ENCODE data around the gene CRY1. TPM values are rescaled to one million over a fixed set of nuclear protein-coding genes. Genes with fewer than 3 reads are reported as not detected.
"Not testable (repeated sequence)": the region's sequence is repeated elsewhere in the genome, so short reads cannot be mapped to it uniquely, and the experiment has no call there.

CRY1 gene
- total RNA-seq, 1 donor from 2014 or later = 17.7 TPM

- DNase-seq (ENCODE audit: low spot score) = no peak
Measured at GRCh38 chr12:107066691-107067090, 26.7 kb downstream of the CRY1 start.

DNA sequence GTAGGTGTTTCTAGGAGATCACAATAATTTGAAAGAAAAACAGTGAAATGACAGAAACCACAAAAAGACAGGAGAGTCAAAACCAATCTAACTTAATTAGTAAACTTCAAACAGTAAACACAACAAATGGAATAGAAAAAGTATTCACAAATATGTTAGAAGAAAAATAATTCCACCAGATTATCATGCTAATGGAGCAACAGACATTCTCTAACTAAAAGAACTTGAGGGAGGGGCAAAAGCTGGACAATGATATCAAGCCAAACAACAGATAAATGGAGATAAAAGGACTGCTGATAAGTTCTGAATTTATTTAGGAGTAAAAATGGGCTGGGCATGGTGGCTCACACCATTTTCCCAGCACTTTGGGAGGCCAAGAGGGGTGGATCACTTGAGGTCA is 28.7 kb downstream of the CRY1 start:
- DNase-seq (ENCODE audit: low spot score) = no peak

GRCh38 chr12:107064243-107064642 is 29.1 kb downstream of the CRY1 start:
- no peak for DNase-seq (ENCODE audit: low spot score)

GRCh38 chr12:107058190-107058589 is 35.2 kb downstream of the CRY1 start:
- no peak for DNase-seq (ENCODE audit: low spot score)

GRCh38 chr12:107057071-107057834 is 36.1 kb downstream of the CRY1 start:
- no peak for DNase-seq (ENCODE audit: low spot score)

GRCh38 chr12:107053709-107054108 is 39.6 kb downstream of the CRY1 start:
- DNase-seq (ENCODE audit: low spot score) = no peak

- no peak for DNase-seq (ENCODE audit: low spot score)
Measured at GRCh38 chr12:107045186-107045585, 48.2 kb downstream of the CRY1 start.

GRCh38 chr12:107042801-107043200 is 50.5 kb downstream of the CRY1 start:
- DNase-seq (ENCODE audit: low spot score) = no peak

- DNase-seq (ENCODE audit: low spot score) = no peak
Measured at GRCh38 chr12:107035733-107036132, 57.6 kb downstream of the CRY1 start.

- DNase-seq (ENCODE audit: low spot score) = no peak
Measured at GRCh38 chr12:107033758-107034739, 59.3 kb downstream of the CRY1 start.

GRCh38 chr12:107032266-107032665 is 61.1 kb downstream of the CRY1 start:
- no peak for DNase-seq (ENCODE audit: low spot score)

GRCh38 chr12:107031061-107031460 is 62.3 kb downstream of the CRY1 start:
- DNase-seq (ENCODE audit: low spot score) = no peak

- no peak for DNase-seq (ENCODE audit: low spot score)
Measured at GRCh38 chr12:107029081-107029480, 64.3 kb downstream of the CRY1 start.

- DNase-seq (ENCODE audit: low spot score) = no peak
Measured at GRCh38 chr12:107027636-107028053, 65.7 kb downstream of the CRY1 start.

DNA sequence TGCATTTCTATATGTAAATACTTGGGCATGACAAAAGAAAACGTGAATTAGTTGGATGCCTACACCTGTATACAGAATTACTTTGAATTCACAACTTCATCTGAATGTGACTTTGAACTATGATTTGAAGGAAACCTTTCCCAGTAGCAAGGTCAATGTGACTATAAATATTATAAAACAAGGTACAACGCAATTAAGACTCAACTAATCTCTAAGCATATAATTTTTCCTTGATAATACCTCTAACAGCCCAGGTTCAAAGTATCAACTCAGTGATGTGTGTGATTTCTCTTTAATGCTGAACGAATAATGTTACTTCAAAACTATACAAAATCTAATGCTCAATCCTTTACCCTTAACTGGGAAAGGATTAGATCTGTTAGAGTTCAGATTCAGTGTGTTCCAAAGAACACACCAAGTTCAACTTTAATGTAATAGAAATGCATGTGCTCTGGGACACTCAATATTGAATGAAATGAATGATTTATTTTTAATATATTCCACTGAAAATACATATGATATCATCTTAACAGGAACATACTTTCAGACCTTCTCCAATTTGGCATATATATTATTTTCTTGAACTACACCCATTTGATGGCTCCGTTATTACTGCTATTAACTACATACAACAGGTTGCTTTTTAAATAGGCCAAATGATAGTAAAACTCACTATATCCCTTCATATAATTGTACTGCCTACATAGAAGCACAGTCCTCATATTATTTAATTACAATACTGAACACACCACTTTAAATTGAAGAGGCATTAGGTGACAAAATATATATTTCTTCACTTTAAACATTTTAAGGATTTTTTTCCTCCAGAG is 66.3 kb downstream of the CRY1 start:
- DNase-seq (ENCODE audit: low spot score) = no peak

DNA sequence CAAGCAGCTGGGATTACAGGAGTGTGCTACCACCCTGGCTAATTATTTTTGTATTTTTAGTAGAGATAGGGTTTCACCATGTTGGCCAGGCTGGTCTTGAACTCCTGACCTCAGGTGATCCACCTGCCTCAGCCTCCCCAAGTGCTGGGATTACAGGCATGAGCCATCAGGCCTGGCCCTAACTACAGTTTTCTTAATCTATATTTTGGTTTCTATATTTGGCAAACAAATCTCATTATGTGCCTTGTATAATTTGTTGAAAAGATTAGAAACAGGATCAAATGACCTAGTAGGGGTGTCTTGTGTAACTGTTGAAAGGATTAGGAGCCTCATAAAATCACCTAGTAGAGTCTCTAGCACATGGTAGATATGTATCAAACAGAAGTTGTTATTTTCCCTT is 67.0 kb downstream of the CRY1 start:
- DNase-seq (ENCODE audit: low spot score) = not testable (repeated sequence)

- DNase-seq (ENCODE audit: low spot score) = no peak
Measured at GRCh38 chr12:107025671-107026070, 67.7 kb downstream of the CRY1 start.

DNA sequence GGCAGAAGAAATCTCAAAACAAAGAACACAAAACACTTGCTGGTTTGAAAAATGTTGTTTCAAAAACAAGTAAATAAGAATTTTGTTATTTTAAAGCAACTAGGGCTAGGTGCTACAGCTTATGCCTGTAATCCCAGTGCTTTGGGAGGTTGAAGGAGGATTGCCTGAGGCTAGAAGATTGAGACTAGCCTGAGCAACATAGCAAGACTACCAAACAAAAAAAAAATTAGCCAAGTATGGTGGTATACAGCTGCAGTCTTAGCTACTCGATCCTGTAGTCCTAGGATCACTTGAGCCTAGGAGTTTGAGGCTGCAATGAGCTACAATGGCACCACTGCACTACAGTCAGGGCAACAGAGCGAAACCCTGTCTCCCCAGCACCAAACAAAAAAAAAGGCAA is 73.8 kb downstream of the CRY1 start:
- no peak for DNase-seq (ENCODE audit: low spot score)

GRCh38 chr12:107017042-107017441 is 76.3 kb downstream of the CRY1 start:
- DNase-seq (ENCODE audit: low spot score) = no peak

DNA sequence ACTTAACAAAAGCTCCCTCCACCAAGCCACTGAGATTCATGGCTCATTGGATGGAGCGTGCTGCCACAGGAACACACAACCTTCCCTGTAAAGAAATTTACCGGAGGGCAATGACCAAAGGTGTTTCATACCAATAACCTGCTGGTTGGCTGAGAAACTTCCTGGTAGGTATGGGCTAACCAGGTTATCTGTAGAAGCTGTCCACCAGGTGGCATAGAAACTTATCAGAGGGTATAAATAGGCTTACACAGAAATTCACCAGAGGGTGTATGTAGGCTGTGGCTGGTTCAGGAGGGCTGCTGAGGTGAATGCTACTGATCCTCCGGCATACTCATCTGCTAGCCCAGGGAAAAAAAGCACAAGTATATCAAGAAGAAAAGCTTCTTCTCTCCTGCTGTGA is 79.3 kb downstream of the CRY1 start:
- peak; percentile 46 for DNase-seq (ENCODE audit: low spot score)

DNA sequence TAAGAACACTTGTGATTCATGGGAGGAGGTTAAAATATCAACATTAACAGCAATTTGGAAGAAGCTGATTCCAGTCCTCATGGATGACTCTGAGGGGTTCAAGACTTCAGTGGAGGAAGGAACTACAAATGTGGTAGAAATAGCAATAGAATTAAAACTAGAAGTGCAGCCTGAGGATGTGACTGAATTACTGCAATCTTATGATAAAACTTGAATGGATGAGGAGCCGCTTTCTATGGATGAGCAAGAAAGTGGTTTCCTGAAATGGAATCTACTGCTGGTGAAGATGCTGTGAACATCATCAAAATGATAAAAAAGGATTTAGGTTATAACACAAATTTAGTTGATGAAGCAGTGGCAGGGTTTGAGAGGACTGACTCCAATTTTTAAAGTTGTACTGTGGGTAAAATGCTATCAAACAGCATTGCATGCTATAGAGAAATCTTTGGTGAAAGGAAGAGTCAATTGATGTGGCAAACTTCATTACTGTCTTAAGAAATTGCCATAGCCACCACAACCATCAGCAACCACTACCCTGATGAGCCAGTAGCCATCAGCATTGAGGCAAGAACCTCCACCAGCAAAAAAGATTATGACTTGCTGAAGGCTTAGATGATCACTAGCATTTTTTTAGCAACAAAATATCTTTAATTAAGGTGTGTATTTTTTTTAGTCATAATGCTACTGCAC is 80.5 kb downstream of the CRY1 start:
- no peak for DNase-seq (ENCODE audit: low spot score)

Measured in ureter (tissue), 1 donor.